Lower leg skin (tissue), 4 donors: ENCODE results near the gene MBD5. TPM values are rescaled to one million over a fixed set of nuclear protein-coding genes. Genes with fewer than 3 reads are reported as not detected.

Source experiments
- DNase-seq, 2 donors: peaks; one replicate each; pipeline ENCODE4 v3.0.0-alpha.2; 2019; ENCODE audit warnings: low spot score in 2 of 2
- H3K4me3 ChIP-seq: fragments of 200-600 bp; sonication (generic); 2 replicates; pipeline ENCODE4 v1.5.1; 2017; ENCODE audit warnings: mild to moderate bottlenecking, low read depth; ENCODE audit not compliant: poor library complexity, severe bottlenecking
- POLR2A ChIP-seq, 2 donors: fragments of 450-650 bp; IDR thresholded peaks; one replicate each; pipeline ENCODE4 v1.6.1; 2016 to 2017; ENCODE audit warnings: antibody characterized with exemption in 2 of 2, mild to moderate bottlenecking in 1 of 2, moderate library complexity in 1 of 2
- WGBS, 2 donors: methylation state at CpG; one replicate each; pipeline ENCODE4 v1.1.5; 2018; 5-methylcytosine and 5-hydroxymethylcytosine counted together
- intact Hi-C: fragments of 100-400 bp; cut with DNase I; formaldehyde crosslinking; loops from one replicate; pipeline ENCODE4 v1.15.0; 2023; ENCODE audit warnings: low total_unique reads
- total RNA-seq, 4 donors: library from RNA; depleted of rRNA; stranded (reverse); fragments of >200 nt; gene quantifications; one replicate each; pipeline ENCODE4 v1.1.0, GENCODE V29; 2016
- TF ChIP-seq, protein P1 (sequence below), 3 donors: fragments of 450-650 bp; IDR thresholded peaks; one replicate each; pipeline ENCODE4 v1.5.1; 2016; ENCODE audit warnings: antibody characterized with exemption in 3 of 3, mild to moderate bottlenecking in 3 of 3, moderate library complexity in 2 of 3

Gene MBD5
- total RNA-seq, 4 donors from 2014 or later, result 13.5 to 22.3 (median 17.4) TPM

DNA sequence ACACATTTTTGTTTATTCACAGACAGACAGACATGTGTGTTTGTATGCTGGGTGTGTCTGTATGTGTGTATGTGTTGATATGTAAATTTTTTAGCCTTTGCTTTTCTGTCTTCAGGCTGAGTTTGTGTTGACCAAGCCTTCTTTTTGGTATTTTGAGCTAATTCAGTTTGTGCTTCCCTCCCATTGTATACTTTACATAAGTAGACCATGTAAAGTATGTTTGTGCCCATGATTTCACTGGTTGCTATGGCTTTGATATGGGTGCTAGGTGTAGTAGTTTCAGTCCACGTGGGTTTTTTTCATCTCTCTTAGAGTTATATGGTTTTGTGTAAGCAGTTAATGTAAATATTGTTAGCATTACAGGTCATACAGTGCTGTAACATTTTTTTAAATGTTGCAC is 494.2 kb downstream of the MBD5 start:
- no peak for DNase-seq
- no peak overlapping the region for H3K4me3 ChIP-seq
- TF ChIP-seq, protein P1, sequence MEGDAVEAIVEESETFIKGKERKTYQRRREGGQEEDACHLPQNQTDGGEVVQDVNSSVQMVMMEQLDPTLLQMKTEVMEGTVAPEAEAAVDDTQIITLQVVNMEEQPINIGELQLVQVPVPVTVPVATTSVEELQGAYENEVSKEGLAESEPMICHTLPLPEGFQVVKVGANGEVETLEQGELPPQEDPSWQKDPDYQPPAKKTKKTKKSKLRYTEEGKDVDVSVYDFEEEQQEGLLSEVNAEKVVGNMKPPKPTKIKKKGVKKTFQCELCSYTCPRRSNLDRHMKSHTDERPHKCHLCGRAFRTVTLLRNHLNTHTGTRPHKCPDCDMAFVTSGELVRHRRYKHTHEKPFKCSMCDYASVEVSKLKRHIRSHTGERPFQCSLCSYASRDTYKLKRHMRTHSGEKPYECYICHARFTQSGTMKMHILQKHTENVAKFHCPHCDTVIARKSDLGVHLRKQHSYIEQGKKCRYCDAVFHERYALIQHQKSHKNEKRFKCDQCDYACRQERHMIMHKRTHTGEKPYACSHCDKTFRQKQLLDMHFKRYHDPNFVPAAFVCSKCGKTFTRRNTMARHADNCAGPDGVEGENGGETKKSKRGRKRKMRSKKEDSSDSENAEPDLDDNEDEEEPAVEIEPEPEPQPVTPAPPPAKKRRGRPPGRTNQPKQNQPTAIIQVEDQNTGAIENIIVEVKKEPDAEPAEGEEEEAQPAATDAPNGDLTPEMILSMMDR (IDR thresholded peaks at IDR 0.05), result no peak
- TF ChIP-seq POLR2A (IDR thresholded peaks at IDR 0.05), result no peak
- intact Hi-C loops, result no loop called here
- 88 to 92% methylated on average over 1 of the region's 1 CpG for WGBS, 2 donors

DNA sequence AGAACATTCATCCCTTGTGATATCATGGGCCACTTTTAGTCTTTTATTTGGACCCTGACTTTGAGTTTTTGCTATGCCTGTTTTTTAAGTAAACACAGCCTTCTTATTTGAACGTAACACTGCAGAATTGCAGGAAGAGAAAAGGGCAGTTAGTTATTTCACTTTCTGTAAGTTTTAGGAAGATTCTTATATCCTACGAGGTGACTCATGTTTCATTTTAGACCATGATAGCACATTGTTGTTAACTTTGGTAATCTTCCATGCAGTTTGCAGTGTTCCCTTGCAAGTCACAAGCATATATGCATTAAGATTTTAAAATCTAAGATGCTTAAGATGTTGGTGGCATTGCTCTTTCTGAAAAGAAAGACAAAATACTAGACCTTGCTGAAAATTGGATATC is 495.1 kb downstream of the MBD5 start:
- no peak overlapping the region for H3K4me3 ChIP-seq
- DNase-seq, result no peak
- intact Hi-C loops, result no loop called here
- TF ChIP-seq, protein P1 (IDR thresholded peaks at IDR 0.05), result no peak
- no peak for TF ChIP-seq POLR2A (IDR thresholded peaks at IDR 0.05)
- 78 to 79% methylated on average over 2 of the region's 2 CpGs for WGBS, 2 donors

DNA sequence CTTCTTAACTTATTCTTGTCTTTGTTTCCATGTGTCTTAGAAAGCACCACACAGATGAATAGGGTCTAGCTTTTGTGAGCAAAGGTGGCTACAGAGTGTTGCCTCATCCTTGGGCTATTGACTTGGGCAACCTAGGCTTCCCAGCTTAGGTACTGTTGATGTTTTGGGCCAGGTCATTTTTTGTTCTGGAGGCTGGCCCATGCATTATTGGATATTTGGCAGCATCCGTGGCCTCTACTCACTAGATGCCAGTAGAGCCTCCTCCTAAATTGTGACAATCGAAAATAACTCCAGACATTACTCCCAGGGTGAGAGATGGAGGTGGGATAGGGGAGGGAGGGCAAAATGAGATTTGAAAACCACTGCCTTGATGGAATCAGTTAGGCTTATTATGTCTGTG is 496.4 kb downstream of the MBD5 start:
- 71 to 75% methylated on average over 2 of the region's 2 CpGs for WGBS, 2 donors
- no peak for TF ChIP-seq POLR2A (IDR thresholded peaks at IDR 0.05)
- TF ChIP-seq, protein P1 (IDR thresholded peaks at IDR 0.05), result no peak
- intact Hi-C loops, result no loop called here
- H3K4me3 ChIP-seq, result no peak overlapping the region
- DNase-seq, result no peak

DNA sequence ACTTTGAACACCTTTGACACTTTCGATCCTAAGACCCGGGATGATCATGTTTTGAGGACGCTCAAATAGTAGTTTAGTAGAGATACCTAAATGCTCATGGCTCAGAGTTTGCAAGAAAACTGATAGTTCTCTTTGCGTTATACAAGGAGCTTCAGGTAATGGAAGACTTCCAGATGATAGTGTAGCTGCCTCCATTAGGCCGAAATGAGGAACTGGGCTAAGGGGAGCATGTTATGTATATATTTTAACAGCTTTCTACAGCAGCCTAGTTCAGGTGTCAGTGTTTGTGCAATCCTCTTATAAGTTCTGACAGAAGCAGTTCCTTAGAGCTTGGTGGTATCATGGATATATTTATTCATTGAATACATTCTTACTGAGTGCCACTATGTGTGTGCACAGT is 496.9 kb downstream of the MBD5 start:
- 96% methylated on average over 5 of the region's 5 CpGs for WGBS, 2 donors
- no peak for TF ChIP-seq POLR2A (IDR thresholded peaks at IDR 0.05)
- TF ChIP-seq, protein P1 (IDR thresholded peaks at IDR 0.05), result no peak
- no peak for DNase-seq
- intact Hi-C loops, result no loop called here
- no peak overlapping the region for H3K4me3 ChIP-seq

DNA sequence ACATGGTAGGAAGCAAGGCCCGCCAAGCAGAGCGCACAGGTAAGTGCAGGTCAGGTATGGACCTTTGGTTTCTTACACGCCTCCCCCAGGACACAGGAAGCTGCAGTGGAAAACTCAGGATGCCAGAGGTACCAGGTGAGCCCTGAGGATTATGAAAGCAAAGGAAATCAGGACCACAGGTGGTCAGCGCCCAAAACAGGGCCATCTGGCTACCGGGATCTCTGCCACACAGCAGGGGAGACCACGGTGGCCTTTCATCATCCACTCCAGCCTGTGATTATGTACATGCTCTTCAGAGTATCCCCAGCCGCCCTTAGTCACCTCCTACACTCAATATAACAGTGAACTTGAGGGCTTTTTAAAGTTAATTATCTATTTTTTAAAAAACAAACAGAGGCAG is 498.1 kb downstream of the MBD5 start:
- 89 to 94% methylated on average over 7 of the region's 7 CpGs for WGBS, 2 donors
- intact Hi-C loops, result no loop called here
- TF ChIP-seq, protein P1 (IDR thresholded peaks at IDR 0.05), result no peak
- no peak for TF ChIP-seq POLR2A (IDR thresholded peaks at IDR 0.05)
- H3K4me3 ChIP-seq, result no peak overlapping the region
- DNase-seq, result no peak

DNA sequence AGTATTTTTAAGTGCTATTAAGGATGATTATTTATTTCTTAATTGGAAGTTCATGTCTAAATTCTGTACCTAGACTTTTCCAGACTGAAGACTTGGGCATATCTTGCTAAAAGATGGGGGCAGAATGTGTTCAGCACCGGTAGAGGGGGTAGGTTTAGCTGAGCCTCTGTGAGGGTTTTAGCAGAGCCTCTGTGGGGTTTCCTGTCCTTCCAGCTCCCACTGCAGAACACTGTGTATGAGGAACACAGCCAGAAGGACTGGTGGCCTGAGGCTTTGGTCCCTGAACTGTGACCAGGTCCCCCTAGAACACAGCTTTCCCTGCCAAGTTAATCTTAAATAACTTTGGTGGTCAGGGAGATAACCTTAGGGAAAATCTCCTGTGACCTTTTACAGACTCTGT is 500.3 kb downstream of the MBD5 start:
- intact Hi-C loops, result no loop called here
- WGBS, 2 donors, result 64 to 72% methylated on average over 1 of the region's 1 CpG
- H3K4me3 ChIP-seq, result no peak overlapping the region
- no peak for TF ChIP-seq POLR2A (IDR thresholded peaks at IDR 0.05)
- TF ChIP-seq, protein P1 (IDR thresholded peaks at IDR 0.05), result no peak
- DNase-seq, result no peak
